SK-N-SH (cell line): ENCODE measurements around the gene SEMA6C. TPM values are rescaled to one million over a fixed set of nuclear protein-coding genes. Genes with fewer than 3 reads are reported as not detected.
"Not testable (repeated sequence)": the region's sequence is repeated elsewhere in the genome, so short reads cannot be mapped to it uniquely, and the experiment has no call there.

Source experiments
- CTCF ChIA-PET: fragments of 300-600, 350-600 bp; formaldehyde crosslinking; extraction: SDS; loops from one replicate; lab custom pipeline; 2021; lab: Yijun Ruan, JAX
- POLR2A ChIA-PET: fragments of 350-600 bp; sonication (Branson Sonifier 250); formaldehyde crosslinking; extraction: SDS; loops from one replicate; lab custom pipeline; 2020; ENCODE audit warnings: antibody characterized with exemption, inconsistent platforms; lab: Yijun Ruan, JAX
- DNase-seq: peaks from one replicate; pipeline ENCODE4 v3.0.0; 2012
- H2AFZ ChIP-seq: fragments of 200-600 bp; sonication (generic); 2 replicates; pipeline ENCODE4 v1.8.1; 2016; ENCODE audit warnings: antibody characterized with exemption, mild to moderate bottlenecking, low read depth
- H3F3A ChIP-seq: fragments of 200-600 bp; sonication (generic); replicated peaks from 2 replicates; pipeline ENCODE3; 2016; ENCODE audit warnings: antibody characterized with exemption, mild to moderate bottlenecking; ENCODE audit not compliant: insufficient read depth
- H3K27ac ChIP-seq, 2 experiments: fragments of 200-500 bp in 1 of 2; fragments of 200-600 bp in 1 of 2; sonication (Bioruptor generic) in 1 of 2; sonication (generic), shearing (Covaris generic) in 1 of 2; 2 replicates each; pipeline versions ENCODE4 v1.5.1 to v1.6.1; 2014 to 2016; ENCODE audit warnings: low read depth in 2 of 2, inconsistent platforms in 1 of 2, low read length in 1 of 2, mild to moderate bottlenecking in 1 of 2, mixed read lengths in 1 of 2
- H3K27me3 ChIP-seq: fragments of 200-600 bp; sonication (generic), shearing (Covaris generic); 2 replicates; pipeline ENCODE4 v1.6.1; 2016; ENCODE audit warnings: mixed run types; ENCODE audit not compliant: insufficient read depth
- H3K36me3 ChIP-seq, 2 experiments: fragments of 200-500 bp in 1 of 2; fragments of 200-600 bp in 1 of 2; sonication (Bioruptor generic) in 1 of 2; sonication (generic) in 1 of 2; replicated peaks in 1 of 2; 2 replicates each; pipeline versions ENCODE3 to v1.5.1; 2014 to 2016; ENCODE audit warnings: low read length in 1 of 2, mild to moderate bottlenecking in 1 of 2; ENCODE audit not compliant: insufficient read depth in 2 of 2, control insufficient read depth in 1 of 2
- H3K4me1 ChIP-seq, 2 experiments: fragments of 200-500 bp in 1 of 2; fragments of 200-600 bp in 1 of 2; sonication (Bioruptor generic) in 1 of 2; sonication (generic), shearing (Covaris generic) in 1 of 2; 2 replicates each; pipeline versions ENCODE4 v1.5.1 to v1.6.1; 2014 to 2016; ENCODE audit warnings: low read depth in 1 of 2, low read length in 1 of 2, mixed run types in 1 of 2; ENCODE audit not compliant: insufficient read depth in 2 of 2, control insufficient read depth in 1 of 2
- H3K4me2 ChIP-seq: fragments of 200-600 bp; sonication (generic), shearing (Covaris generic); 2 replicates; pipeline ENCODE4 v1.6.1; 2017; ENCODE audit warnings: mixed run types
- H3K4me3 ChIP-seq, 2 experiments: fragments of 200-500 bp in 1 of 2; fragments of 200-600 bp in 1 of 2; sonication (Bioruptor generic) in 1 of 2; sonication (generic), shearing (Covaris generic) in 1 of 2; 2 replicates each; pipeline versions ENCODE4 v1.5.1 to v1.8.1; 2014 to 2016; ENCODE audit warnings: low read depth in 2 of 2, inconsistent platforms in 1 of 2, low read length in 1 of 2, mild to moderate bottlenecking in 1 of 2, mixed read lengths in 1 of 2, moderate library complexity in 1 of 2
- H3K79me2 ChIP-seq: fragments of 200-600 bp; sonication (generic); 2 replicates; pipeline ENCODE4 v1.8.1; 2017; ENCODE audit warnings: mild to moderate bottlenecking; ENCODE audit not compliant: insufficient read depth
- H3K9ac ChIP-seq: fragments of 200-600 bp; sonication (generic); 2 replicates; pipeline ENCODE4 v1.6.1; 2017; ENCODE audit warnings: mixed run types
- H3K9me2 ChIP-seq: fragments of 200-600 bp; sonication (generic); 2 replicates; pipeline ENCODE4 v1.6.1; 2017; ENCODE audit warnings: mixed run types
- H3K9me3 ChIP-seq: fragments of 200-600 bp; sonication (generic); 2 replicates; pipeline ENCODE4 v1.6.1; 2017; ENCODE audit warnings: mixed run types, mild to moderate bottlenecking, moderate library complexity
- H4K20me1 ChIP-seq: fragments of 200-600 bp; sonication (generic); 2 replicates; pipeline ENCODE4 v1.6.1; 2017; ENCODE audit warnings: mild to moderate bottlenecking, mixed run types; ENCODE audit not compliant: insufficient read depth
- CTCF ChIP-seq: fragments of 200-600 bp; sonication (generic); IDR thresholded peaks from 2 replicates; pipeline ENCODE4 v1.6.1; 2017; ENCODE audit warnings: antibody characterized with exemption, mild to moderate bottlenecking, moderate library complexity
- ELF1 ChIP-seq: IDR thresholded peaks from 2 replicates; pipeline ENCODE4 v1.4.0; 2012
- EP300 ChIP-seq, 2 experiments: IDR thresholded peaks; 2 replicates each; pipeline versions ENCODE4 v1.4.0 to v1.6.1; 2012; ENCODE audit warnings: borderline replicate concordance in 1 of 2, low read depth in 1 of 2, low read length in 1 of 2
- EZH2phosphoT487 ChIP-seq: fragments of 200-600 bp; sonication (generic); IDR thresholded peaks from 2 replicates; pipeline ENCODE4 v1.6.1; 2017; ENCODE audit warnings: low read depth, mixed run types, mild to moderate bottlenecking, antibody characterized with exemption, moderate library complexity, borderline replicate concordance
- FOSL2 ChIP-seq: IDR thresholded peaks from 2 replicates; pipeline ENCODE4 v1.4.0; 2012; ENCODE audit warnings: low read depth, mild to moderate bottlenecking, moderate library complexity, borderline replicate concordance
- GABPA ChIP-seq: IDR thresholded peaks from 2 replicates; pipeline ENCODE4 v1.4.0; 2012; ENCODE audit warnings: low read depth, mild to moderate bottlenecking
- JUND ChIP-seq: IDR thresholded peaks from 2 replicates; pipeline ENCODE4 v1.4.0; 2012
- MXI1 ChIP-seq: IDR thresholded peaks from 2 replicates; pipeline ENCODE4 v1.6.1; 2012; ENCODE audit warnings: mild to moderate bottlenecking, low read depth, low read length, improper control_type of control experiment
- NFIC ChIP-seq: IDR thresholded peaks from 2 replicates; pipeline ENCODE4 v1.4.0; 2012; ENCODE audit warnings: borderline replicate concordance
- PBX3 ChIP-seq: IDR thresholded peaks from 2 replicates; pipeline ENCODE4; 2012
- RCOR1 ChIP-seq: fragments of 150-350 bp; IDR thresholded peaks from 2 replicates; pipeline ENCODE4 v1.6.1; 2017; ENCODE audit warnings: antibody characterized with exemption, low read length
- RXRA ChIP-seq: IDR thresholded peaks from 2 replicates; pipeline ENCODE4 v1.4.0; 2012; ENCODE audit warnings: low read depth, mild to moderate bottlenecking, borderline replicate concordance
- TAF1 ChIP-seq: IDR thresholded peaks from 2 replicates; pipeline ENCODE4 v1.6.1; 2012; ENCODE audit warnings: low read depth, mild to moderate bottlenecking, low read length, moderate library complexity, borderline replicate concordance
- TEAD4 ChIP-seq: IDR thresholded peaks from 2 replicates; pipeline ENCODE4 v1.4.0; 2012; ENCODE audit warnings: mild to moderate bottlenecking, borderline replicate concordance; ENCODE audit not compliant: insufficient read depth
- WGBS: methylation state at CpG from one replicate; pipeline ENCODE4 v1.1.6; 2017; ENCODE audit warnings: low lambda C conversion rate; 5-methylcytosine and 5-hydroxymethylcytosine counted together
- polyA plus RNA-seq, 3 experiments: library from polyadenylated mRNA; depleted of rRNA; stranded (reverse); fragments of >200 nt; gene quantifications; 2 replicates each; pipeline ENCODE4 v1.2.3, GENCODE V29; 2012
- TF ChIP-seq, protein P1 (sequence below): IDR thresholded peaks from 2 replicates; pipeline ENCODE4 v1.6.1; 2012; ENCODE audit warnings: mild to moderate bottlenecking, low read depth, low read length, moderate library complexity
- TF ChIP-seq, protein P2 (sequence below): IDR thresholded peaks from 2 replicates; pipeline ENCODE4 v1.4.0; 2012; ENCODE audit warnings: low read depth

Gene SEMA6C
- polyA plus RNA-seq, 1 of the 3 experiments (the other 2 are of a cell fraction): 4.0 TPM

DNA sequence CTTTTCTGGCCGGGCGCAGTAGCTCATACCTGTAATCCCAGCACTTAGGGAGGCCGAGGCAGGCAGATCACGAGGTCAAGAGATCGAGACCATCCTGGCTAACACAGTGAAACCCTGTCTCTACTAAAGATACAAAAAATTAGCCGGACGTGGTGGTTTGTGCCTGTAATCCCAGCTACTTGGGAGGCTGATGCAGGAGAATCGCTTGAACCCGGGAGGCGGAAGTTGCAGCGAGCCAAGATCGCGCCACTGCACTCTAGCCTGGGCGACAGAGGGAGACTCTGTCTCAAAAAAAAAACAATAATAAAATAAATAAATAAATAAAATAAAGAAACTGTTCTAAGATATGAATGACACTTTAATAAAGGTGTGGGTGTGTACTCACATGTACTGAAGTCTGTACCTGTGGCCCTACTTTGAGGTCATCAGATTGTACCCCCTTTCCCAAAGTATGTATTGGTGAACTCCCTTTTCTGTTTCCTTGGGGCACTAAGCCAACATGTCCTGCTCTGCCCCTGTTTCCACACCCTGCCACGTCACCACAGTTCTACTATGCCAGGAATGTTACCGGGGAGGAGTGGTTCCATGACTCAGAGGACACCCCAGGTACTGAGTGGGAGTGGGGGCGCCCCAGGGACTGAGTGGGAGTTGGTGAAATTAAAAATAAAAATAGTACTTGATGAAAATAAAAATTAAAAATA is 48.6 kb upstream of the SEMA6C start:
- not testable (repeated sequence) for H4K20me1 ChIP-seq, H3K9me2 ChIP-seq, H3K4me1 ChIP-seq, H3K27me3 ChIP-seq, H3K36me3 ChIP-seq, H3K9me3 ChIP-seq, DNase-seq
- H3K27ac ChIP-seq: peak overlapping the region; percentile 80 to 93
- 60% methylated on average over 17 of the region's 17 CpGs for WGBS
- H3F3A ChIP-seq: peaks cover 43% of the 10 kb centered on the region
- CTCF ChIA-PET: interaction anchor here (0.6 to 3.0 kb wide), 6 partner anchors 11 to 57 kb away, joined by 3 to 27 read pairs (median 4); no protein-coding TSS in a partner anchor
- TF ChIP-seq NFIC: peak; percentile 66
- TF ChIP-seq EP300 (IDR thresholded peaks at IDR 0.05; ENCODE audit: borderline replicate concordance in 1 of 2, low read depth in 1 of 2, low read length in 1 of 2): peak in 1 of 2 experiments; percentile 35; a peak in 1 of 4 replicates
- TF ChIP-seq TEAD4: peak; percentile 73
- TF ChIP-seq, protein P1, sequence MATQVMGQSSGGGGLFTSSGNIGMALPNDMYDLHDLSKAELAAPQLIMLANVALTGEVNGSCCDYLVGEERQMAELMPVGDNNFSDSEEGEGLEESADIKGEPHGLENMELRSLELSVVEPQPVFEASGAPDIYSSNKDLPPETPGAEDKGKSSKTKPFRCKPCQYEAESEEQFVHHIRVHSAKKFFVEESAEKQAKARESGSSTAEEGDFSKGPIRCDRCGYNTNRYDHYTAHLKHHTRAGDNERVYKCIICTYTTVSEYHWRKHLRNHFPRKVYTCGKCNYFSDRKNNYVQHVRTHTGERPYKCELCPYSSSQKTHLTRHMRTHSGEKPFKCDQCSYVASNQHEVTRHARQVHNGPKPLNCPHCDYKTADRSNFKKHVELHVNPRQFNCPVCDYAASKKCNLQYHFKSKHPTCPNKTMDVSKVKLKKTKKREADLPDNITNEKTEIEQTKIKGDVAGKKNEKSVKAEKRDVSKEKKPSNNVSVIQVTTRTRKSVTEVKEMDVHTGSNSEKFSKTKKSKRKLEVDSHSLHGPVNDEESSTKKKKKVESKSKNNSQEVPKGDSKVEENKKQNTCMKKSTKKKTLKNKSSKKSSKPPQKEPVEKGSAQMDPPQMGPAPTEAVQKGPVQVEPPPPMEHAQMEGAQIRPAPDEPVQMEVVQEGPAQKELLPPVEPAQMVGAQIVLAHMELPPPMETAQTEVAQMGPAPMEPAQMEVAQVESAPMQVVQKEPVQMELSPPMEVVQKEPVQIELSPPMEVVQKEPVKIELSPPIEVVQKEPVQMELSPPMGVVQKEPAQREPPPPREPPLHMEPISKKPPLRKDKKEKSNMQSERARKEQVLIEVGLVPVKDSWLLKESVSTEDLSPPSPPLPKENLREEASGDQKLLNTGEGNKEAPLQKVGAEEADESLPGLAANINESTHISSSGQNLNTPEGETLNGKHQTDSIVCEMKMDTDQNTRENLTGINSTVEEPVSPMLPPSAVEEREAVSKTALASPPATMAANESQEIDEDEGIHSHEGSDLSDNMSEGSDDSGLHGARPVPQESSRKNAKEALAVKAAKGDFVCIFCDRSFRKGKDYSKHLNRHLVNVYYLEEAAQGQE: 0 out of 2 replicates have a peak, but pooled peaks have one; percentile 8
- peak; percentile 60; the same call in 1 of the 2 replicates for TF ChIP-seq JUND
- peak; percentile 69; the same call in 1 of the 2 replicates for TF ChIP-seq FOSL2
- H3K9ac ChIP-seq: peak overlapping the region; percentile 53; the same call in 1 of the 2 replicates
- POLR2A ChIA-PET: interaction anchor here (0.8 kb wide), 1 partner anchor 57 kb away, joined by 3 read pairs; no protein-coding TSS in a partner anchor
- peak overlapping the region; percentile 48; the same call in 1 of the 2 replicates for H3K4me2 ChIP-seq
- peak overlapping the region; percentile 91 for H2AFZ ChIP-seq
- peak overlapping the region in 1 of 2 experiments; percentile 12; a peak in 2 of 4 replicates for H3K4me3 ChIP-seq
- peaks cover 16% of the 10 kb centered on the region for H3K79me2 ChIP-seq

GRCh38 chr1:151193856-151194255 is 47.4 kb upstream of the SEMA6C start:
- Histone ChIP-seq H3K79me2 (peaks cover 14% of the 10 kb centered on the region), H3K27ac (no peak overlapping the region), H3K9me3 (no peaks in the 10 kb centered on the region), H3F3A (peaks cover 31% of the 10 kb centered on the region), H2AFZ (no peak overlapping the region), H3K9ac (no peak overlapping the region), H3K36me3 (no peaks in the 10 kb centered on the region), H3K4me2 (no peak overlapping the region), H3K27me3 (no peaks in the 10 kb centered on the region), H3K9me2 (no peaks in the 10 kb centered on the region), H3K4me3 (no peak overlapping the region), H3K4me1 (peaks cover 0 to 9% of the 10 kb centered on the region in 2 experiments; a peak in 2 of 4 replicates), H4K20me1 (no peaks in the 10 kb centered on the region)
- POLR2A ChIA-PET: no interaction called here
- DNase-seq: no peak
- 70% methylated on average over 1 of the region's 1 CpG for WGBS
- CTCF ChIA-PET: interaction anchor here (1.9 kb wide), 1 partner anchor 58 kb away, joined by 8 read pairs; no protein-coding TSS in a partner anchor
- TF ChIP-seq JUND: no peak
- TF ChIP-seq NFIC: no peak
- TF ChIP-seq EZH2phosphoT487: no peak
- no peak for TF ChIP-seq RCOR1
- TF ChIP-seq MXI1: no peak
- TF ChIP-seq GABPA: no peak
- no peak for TF ChIP-seq TAF1
- TF ChIP-seq, protein P2, sequence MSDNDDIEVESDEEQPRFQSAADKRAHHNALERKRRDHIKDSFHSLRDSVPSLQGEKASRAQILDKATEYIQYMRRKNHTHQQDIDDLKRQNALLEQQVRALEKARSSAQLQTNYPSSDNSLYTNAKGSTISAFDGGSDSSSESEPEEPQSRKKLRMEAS: no peak
- no peak for TF ChIP-seq RXRA
- no peak for TF ChIP-seq CTCF
- TF ChIP-seq PBX3: no peak
- no peak for TF ChIP-seq ELF1
